Neural cell (in vitro differentiated cells): Measurements from ENCODE around the gene CRTAP. TPM values are rescaled to one million over a fixed set of nuclear protein-coding genes. Genes with fewer than 3 reads are reported as not detected.

Source experiments
- H2AFZ ChIP-seq: fragments of 200-600, 300-800 bp; sonication (generic), shearing (Covaris generic); 2 replicates; pipeline ENCODE4 v1.6.0; 2014; ENCODE audit warnings: low read depth, mild to moderate bottlenecking, antibody characterized with exemption, low read length, moderate library complexity
- H3F3A ChIP-seq: fragments of 200-600 bp; shearing (Covaris generic); 2 replicates; pipeline ENCODE4 v1.6.1; 2016; ENCODE audit warnings: mild to moderate bottlenecking, moderate library complexity, mixed read lengths, antibody characterized with exemption, low read length; ENCODE audit not compliant: insufficient read depth, poor library complexity, severe bottlenecking
- H3K27ac ChIP-seq: fragments of 200-600, 300-800 bp; sonication (generic), shearing (Covaris generic); 2 replicates; pipeline ENCODE4 v1.5.1; 2014; ENCODE audit warnings: mild to moderate bottlenecking, low read length, moderate library complexity
- H3K27me3 ChIP-seq: fragments of 300-800, 200-600 bp; sonication (generic), shearing (Covaris generic); 2 replicates; pipeline ENCODE4 v1.6.0; 2014; ENCODE audit warnings: mild to moderate bottlenecking, low read depth, low read length, moderate library complexity; ENCODE audit not compliant: insufficient read depth
- H3K36me3 ChIP-seq: fragments of 300-800, 200-600 bp; sonication (generic), shearing (Covaris generic); 2 replicates; pipeline ENCODE4 v1.5.1; 2014; ENCODE audit warnings: mild to moderate bottlenecking, antibody characterized with exemption, low read length, moderate library complexity; ENCODE audit not compliant: insufficient read depth
- H3K4me2 ChIP-seq: fragments of 300-800, 200-600 bp; sonication (generic), shearing (Covaris generic); 2 replicates; pipeline ENCODE4 v1.6.0; 2014; ENCODE audit warnings: mild to moderate bottlenecking, low read length
- H3K4me3 ChIP-seq: fragments of 300-800, 200-600 bp; sonication (generic), shearing (Covaris generic); 2 replicates; pipeline ENCODE4 v1.5.1; 2014; ENCODE audit warnings: mild to moderate bottlenecking, low read length, moderate library complexity
- H3K79me2 ChIP-seq: fragments of 200-600 bp; shearing (Covaris generic); replicated peaks from 2 replicates; pipeline ENCODE4 v1.6.0; 2014; ENCODE audit warnings: mild to moderate bottlenecking, low read length, moderate library complexity; ENCODE audit not compliant: insufficient read depth
- H3K9ac ChIP-seq: fragments of 300-800, 200-600 bp; sonication (generic), shearing (Covaris generic); 2 replicates; pipeline ENCODE4 v1.6.1; 2016; ENCODE audit warnings: mild to moderate bottlenecking, low read length, mixed read lengths
- H3K9me2 ChIP-seq: fragments of 200-600 bp; shearing (Covaris generic); 2 replicates; pipeline ENCODE4 v1.6.1; 2016; ENCODE audit warnings: mild to moderate bottlenecking, low read length, mixed read lengths; ENCODE audit not compliant: insufficient read depth
- H3K9me3 ChIP-seq: fragments of 200-600, 300-800 bp; sonication (generic), shearing (Covaris generic); 2 replicates; pipeline ENCODE4 v1.6.1; 2016; ENCODE audit warnings: mild to moderate bottlenecking, mixed run types, low read length, moderate library complexity, mixed read lengths
- H4K20me1 ChIP-seq: fragments of 200-600 bp; shearing (Covaris generic); 2 replicates; pipeline ENCODE4 v1.6.1; 2016; ENCODE audit warnings: mild to moderate bottlenecking, mixed run types; ENCODE audit not compliant: insufficient read depth
- EP300 ChIP-seq: fragments of 450-650 bp; conservative IDR thresholded peaks from 2 replicates; pipeline ENCODE4 v1.6.1; 2014; ENCODE audit warnings: antibody characterized with exemption, mild to moderate bottlenecking, moderate library complexity; ENCODE audit not compliant: poor library complexity, severe bottlenecking
- EZH2 ChIP-seq: fragments of 200-600, 300-800 bp; shearing (Covaris generic), sonication (generic); IDR thresholded peaks from 2 replicates; pipeline ENCODE4 v1.6.1; 2014; ENCODE audit warnings: antibody characterized with exemption, low read length, borderline replicate concordance, mild to moderate bottlenecking; ENCODE audit not compliant: insufficient read depth, poor library complexity, severe bottlenecking
- MXI1 ChIP-seq: fragments of 450-650 bp; conservative IDR thresholded peaks from 2 replicates; pipeline ENCODE4 v1.6.1; 2014; ENCODE audit warnings: antibody characterized with exemption, mild to moderate bottlenecking; ENCODE audit not compliant: poor library complexity, severe bottlenecking
- POLR2AphosphoS5 ChIP-seq: IDR thresholded peaks from 2 replicates; pipeline ENCODE4 v1.6.1; 2012
- RAD21 ChIP-seq: fragments of 450-650 bp; conservative IDR thresholded peaks from 2 replicates; pipeline ENCODE4 v1.6.1; 2014; ENCODE audit warnings: antibody characterized with exemption, mild to moderate bottlenecking, moderate library complexity
- REST ChIP-seq: IDR thresholded peaks from 2 replicates; pipeline ENCODE4 v1.6.1; 2012; ENCODE audit warnings: borderline replicate concordance
- SMC3 ChIP-seq: fragments of 450-650 bp; conservative IDR thresholded peaks from 2 replicates; pipeline ENCODE4 v1.6.1; 2014; ENCODE audit warnings: antibody characterized with exemption, mild to moderate bottlenecking, moderate library complexity; ENCODE audit not compliant: poor library complexity
- TAF1 ChIP-seq: IDR thresholded peaks from 2 replicates; pipeline ENCODE4 v1.6.1; 2012; ENCODE audit warnings: low read depth
- polyA plus RNA-seq: library from polyadenylated mRNA; depleted of rRNA; stranded (reverse); fragments of >200 nt; gene quantifications from 2 replicates; pipeline ENCODE4 v1.2.3, GENCODE V29; 2014
- TF ChIP-seq, protein P1 (sequence below): fragments of 450-650 bp; IDR thresholded peaks from 2 replicates; pipeline ENCODE4 v1.5.1; 2014; ENCODE audit warnings: antibody characterized with exemption, mild to moderate bottlenecking, moderate library complexity; ENCODE audit not compliant: poor library complexity, severe bottlenecking

CRTAP gene
- polyA plus RNA-seq, 1 donor from 2014 or later = 7.1 TPM

DNA sequence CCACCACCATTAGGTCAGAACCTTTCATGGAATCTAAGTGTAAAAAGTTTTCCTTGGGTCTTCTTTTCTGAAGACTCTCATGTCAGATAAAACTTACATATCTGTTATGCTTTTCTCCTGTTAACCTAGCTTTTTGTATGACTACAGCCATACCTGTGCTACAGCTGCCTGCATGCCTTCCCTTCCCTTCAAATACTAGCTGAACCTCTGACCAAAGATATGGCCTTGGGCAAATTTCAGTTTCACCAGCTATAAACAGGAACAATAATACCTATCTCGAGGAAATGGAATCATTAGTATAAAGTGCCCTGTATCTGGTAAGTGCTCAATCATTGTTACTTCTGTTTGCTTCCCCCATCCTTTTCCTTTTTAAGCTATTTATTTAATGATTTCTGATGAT, 41.9 kb upstream of the CRTAP start:
- no peaks in the 10 kb centered on the region for H3F3A ChIP-seq
- no peaks in the 10 kb centered on the region for H3K9me3 ChIP-seq
- no peaks in the 10 kb centered on the region for H3K9me2 ChIP-seq
- no peak overlapping the region for H3K4me3 ChIP-seq
- H3K36me3 ChIP-seq = no peaks in the 10 kb centered on the region
- H3K27me3 ChIP-seq = no peaks in the 10 kb centered on the region
- H3K79me2 ChIP-seq = no peaks in the 10 kb centered on the region
- H2AFZ ChIP-seq = no peak overlapping the region
- no peak overlapping the region for H3K9ac ChIP-seq
- TF ChIP-seq, protein P1, sequence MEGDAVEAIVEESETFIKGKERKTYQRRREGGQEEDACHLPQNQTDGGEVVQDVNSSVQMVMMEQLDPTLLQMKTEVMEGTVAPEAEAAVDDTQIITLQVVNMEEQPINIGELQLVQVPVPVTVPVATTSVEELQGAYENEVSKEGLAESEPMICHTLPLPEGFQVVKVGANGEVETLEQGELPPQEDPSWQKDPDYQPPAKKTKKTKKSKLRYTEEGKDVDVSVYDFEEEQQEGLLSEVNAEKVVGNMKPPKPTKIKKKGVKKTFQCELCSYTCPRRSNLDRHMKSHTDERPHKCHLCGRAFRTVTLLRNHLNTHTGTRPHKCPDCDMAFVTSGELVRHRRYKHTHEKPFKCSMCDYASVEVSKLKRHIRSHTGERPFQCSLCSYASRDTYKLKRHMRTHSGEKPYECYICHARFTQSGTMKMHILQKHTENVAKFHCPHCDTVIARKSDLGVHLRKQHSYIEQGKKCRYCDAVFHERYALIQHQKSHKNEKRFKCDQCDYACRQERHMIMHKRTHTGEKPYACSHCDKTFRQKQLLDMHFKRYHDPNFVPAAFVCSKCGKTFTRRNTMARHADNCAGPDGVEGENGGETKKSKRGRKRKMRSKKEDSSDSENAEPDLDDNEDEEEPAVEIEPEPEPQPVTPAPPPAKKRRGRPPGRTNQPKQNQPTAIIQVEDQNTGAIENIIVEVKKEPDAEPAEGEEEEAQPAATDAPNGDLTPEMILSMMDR = no peak
- no peak for TF ChIP-seq TAF1
- no peak for TF ChIP-seq RAD21
- TF ChIP-seq POLR2AphosphoS5 = no peak
- no peak for TF ChIP-seq REST
- no peak for TF ChIP-seq MXI1
- no peak for TF ChIP-seq EP300
- no peak for TF ChIP-seq EZH2
- no peak for TF ChIP-seq SMC3
- H4K20me1 ChIP-seq = no peaks in the 10 kb centered on the region
- H3K27ac ChIP-seq = no peak overlapping the region
- H3K4me2 ChIP-seq = no peak overlapping the region

GRCh38 chr3:33074217-33075067, 39.4 kb upstream of the CRTAP start:
- Histone ChIP-seq H3K4me2 (no peak overlapping the region), H3K4me3 (no peak overlapping the region), H3K36me3 (no peaks in the 10 kb centered on the region), H3K9me3 (no peaks in the 10 kb centered on the region), H3F3A (no peaks in the 10 kb centered on the region), H3K79me2 (no peaks in the 10 kb centered on the region), H3K27me3 (no peaks in the 10 kb centered on the region), H4K20me1 (no peaks in the 10 kb centered on the region), H3K9ac (no peak overlapping the region), H3K9me2 (no peaks in the 10 kb centered on the region), H3K27ac (no peak overlapping the region), H2AFZ (no peak overlapping the region)
- TF ChIP-seq, protein P1 = peak; percentile 48
- TF ChIP-seq EP300 (no peak), TAF1 (no peak), MXI1 (no peak), POLR2AphosphoS5 (no peak), REST (no peak), SMC3 (peak; percentile 28), EZH2 (no peak), RAD21 (peak; percentile 34)
